GM23248 (cell line): Measurements from ENCODE around the gene QRFP.

ENCODE experiments used
- EZH2 ChIP-seq: fragments of 200-600 bp; sonication (generic); IDR thresholded peaks from 2 replicates; pipeline ENCODE4 v1.6.1; 2018; ENCODE audit warnings: antibody characterized with exemption, mild to moderate bottlenecking; ENCODE audit not compliant: insufficient read depth, poor library complexity, severe bottlenecking
- EZH2phosphoT487 ChIP-seq: fragments of 200-600 bp; sonication (generic); IDR thresholded peaks from 2 replicates; pipeline ENCODE4 v1.6.1; 2018; ENCODE audit warnings: antibody characterized with exemption, moderate library complexity, mild to moderate bottlenecking, low read depth; ENCODE audit not compliant: insufficient read depth

DNA sequence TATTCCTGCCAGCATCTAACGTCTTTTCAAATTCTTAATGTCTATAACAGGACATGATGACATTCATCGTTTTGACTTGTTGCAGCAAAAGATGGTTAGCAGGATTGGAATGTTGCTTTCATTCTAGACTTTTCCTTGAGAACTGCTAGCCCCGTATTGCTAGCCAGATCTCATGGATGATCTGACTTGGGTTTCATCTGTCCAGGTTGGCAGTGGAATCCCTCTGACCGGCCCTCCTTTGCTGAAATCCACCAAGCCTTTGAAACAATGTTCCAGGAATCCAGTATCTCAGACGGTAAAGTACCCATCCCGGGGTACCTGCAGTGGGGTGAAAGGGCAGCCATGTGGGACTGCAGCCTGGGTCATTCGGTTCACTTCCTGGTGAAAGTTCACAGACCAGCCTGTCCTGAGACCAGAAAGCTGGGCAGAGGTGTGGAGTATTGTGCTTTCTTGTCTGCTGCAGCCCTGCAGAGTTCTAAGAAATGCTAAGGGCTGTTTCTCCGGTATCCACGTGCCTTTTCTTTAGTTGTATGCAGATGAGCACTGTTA is 16.7 kb downstream of the QRFP start:
- TF ChIP-seq EZH2phosphoT487 (no peak), EZH2 (no peak)
